Testis (tissue), 3 donors: ENCODE data around the gene NPNT. TPM values are rescaled to one million over a fixed set of nuclear protein-coding genes. Genes with fewer than 3 reads are reported as not detected.

Experiments used
- DNase-seq: peaks from one replicate; pipeline ENCODE4 v3.0.0-alpha.2; 2019
- H3K27ac ChIP-seq, 2 donors: fragments of 200-600 bp; sonication (generic); one replicate each; pipeline ENCODE4 v1.5.1; 2019
- H3K27me3 ChIP-seq: fragments of 200-600 bp; sonication (generic); one replicate; pipeline ENCODE4 v1.5.1; 2019
- H3K36me3 ChIP-seq: fragments of 200-600 bp; sonication (generic); one replicate; pipeline ENCODE4 v1.5.1; 2017; ENCODE audit warnings: low read depth; ENCODE audit errors: missing control alignments
- H3K4me1 ChIP-seq: fragments of 200-600 bp; sonication (generic); one replicate; pipeline ENCODE4 v1.5.1; 2019
- H3K4me3 ChIP-seq, 2 donors: fragments of 200-600 bp; sonication (generic); one replicate each; pipeline ENCODE4 v1.5.1; 2017 to 2019
- H3K9me3 ChIP-seq: fragments of 200-600 bp; sonication (generic); one replicate; pipeline ENCODE4 v1.5.1; 2017
- CTCF ChIP-seq, 3 experiments: fragments of 450-650 bp in 2 of 3; fragments of 200-600 bp in 1 of 3; sonication (generic) in 1 of 3; IDR thresholded peaks; one replicate each; pipeline ENCODE4 v1.5.1; 2016 to 2019; ENCODE audit warnings: antibody characterized with exemption in 3 of 3, mild to moderate bottlenecking in 2 of 3, moderate library complexity in 1 of 3
- POLR2A ChIP-seq: fragments of 450-650 bp; IDR thresholded peaks from one replicate; pipeline ENCODE4 v1.6.1; 2017; ENCODE audit warnings: antibody characterized with exemption, mild to moderate bottlenecking, moderate library complexity
- WGBS, 2 donors: methylation state at CpG; one replicate each; pipeline ENCODE4 v1.1.5; 2018; 5-methylcytosine and 5-hydroxymethylcytosine counted together
- intact Hi-C: fragments of 100-400 bp; cut with DNase I; formaldehyde crosslinking; loops from one replicate; pipeline ENCODE4 v1.15.1; 2023; ENCODE audit warnings: low total_unique reads
- polyA plus RNA-seq: library from polyadenylated mRNA; stranded (reverse); fragments of 350-450 nt; fragmentation: Illumina TruSeq; extraction: RNeasy Lipid Tissue Mini Kit (QIAGEN cat#74804); gene quantifications from one replicate; pipeline ENCODE4 v1.2.3, GENCODE V29; 2014; ENCODE audit warnings: low read depth, low replicate concordance; ENCODE audit not compliant: insufficient read depth
- total RNA-seq, 2 donors: library from RNA; depleted of rRNA; stranded (reverse); fragments of >200 nt; gene quantifications; one replicate each; pipeline ENCODE4 v1.2.3, GENCODE V29; 2016

Gene NPNT
- total and polyA plus RNA-seq, 3 donors from 2014 or later: 5.4 to 17.9 (median 6.3) TPM

- DNase-seq: no peak
- TF ChIP-seq CTCF (IDR thresholded peaks at IDR 0.05) (no peak), POLR2A (no peak)
- H3K36me3 ChIP-seq: no peaks in the 10 kb centered on the region
- no peaks in the 10 kb centered on the region for H3K27me3 ChIP-seq
- H3K27ac ChIP-seq: no peak overlapping the region
- no peaks in the 10 kb centered on the region for H3K9me3 ChIP-seq
- intact Hi-C loops: no loop called here
- 34 to 52% methylated on average over 3 of the region's 3 CpGs for WGBS, 2 donors
- no peak overlapping the region for H3K4me3 ChIP-seq
- H3K4me1 ChIP-seq: no peaks in the 10 kb centered on the region
Measured at GRCh38 chr4:105896984-105897775, 1.9 kb downstream of the NPNT start.

- intact Hi-C loops: no loop called here
- Histone ChIP-seq H3K4me3 (no peak overlapping the region), H3K36me3 (no peaks in the 10 kb centered on the region), H3K4me1 (no peaks in the 10 kb centered on the region), H3K27me3 (no peaks in the 10 kb centered on the region), H3K9me3 (no peaks in the 10 kb centered on the region), H3K27ac (no peak overlapping the region)
- DNase-seq: no peak
- 59 to 73% methylated on average over 2 of the region's 2 CpGs for WGBS, 2 donors
- TF ChIP-seq POLR2A (no peak), CTCF (IDR thresholded peaks at IDR 0.05) (no peak)
Measured at GRCh38 chr4:105900541-105900940, 5.3 kb downstream of the NPNT start.

- WGBS, 2 donors: 77 to 91% methylated on average over 2 of the region's 2 CpGs
- TF ChIP-seq POLR2A (no peak), CTCF (IDR thresholded peaks at IDR 0.05) (no peak)
Measured at GRCh38 chr4:105902550-105903262, 7.4 kb downstream of the NPNT start.

GRCh38 chr4:105909787-105910281 is 14.6 kb downstream of the NPNT start:
- no peaks in the 10 kb centered on the region for H3K27me3 ChIP-seq
- H3K4me1 ChIP-seq: no peaks in the 10 kb centered on the region
- no peak overlapping the region for H3K4me3 ChIP-seq
- TF ChIP-seq CTCF (IDR thresholded peaks at IDR 0.05): no peak
- no peak for TF ChIP-seq POLR2A
- H3K36me3 ChIP-seq: no peaks in the 10 kb centered on the region
- no peak overlapping the region for H3K27ac ChIP-seq
- WGBS, 2 donors: 77 to 83% methylated on average over 2 of the region's 2 CpGs
- no peaks in the 10 kb centered on the region for H3K9me3 ChIP-seq
- intact Hi-C loops: no loop called here
- DNase-seq: no peak

More at GRCh38 chr4:105902550-105903262, 7.4 kb downstream of the NPNT start:
- H3K27me3 ChIP-seq: no peaks in the 10 kb centered on the region
- no peaks in the 10 kb centered on the region for H3K4me1 ChIP-seq
- H3K36me3 ChIP-seq: no peaks in the 10 kb centered on the region
- H3K27ac ChIP-seq: no peak overlapping the region
- no peak overlapping the region for H3K4me3 ChIP-seq
- H3K9me3 ChIP-seq: no peaks in the 10 kb centered on the region
- no peak for DNase-seq
- intact Hi-C loops: no loop called here
